ENCODE results near the gene RPS13.
"Not testable (repeated sequence)": the region's sequence is repeated elsewhere in the genome, so short reads cannot be mapped to it uniquely, and the experiment has no call there.

The RPS13 gene

DNA sequence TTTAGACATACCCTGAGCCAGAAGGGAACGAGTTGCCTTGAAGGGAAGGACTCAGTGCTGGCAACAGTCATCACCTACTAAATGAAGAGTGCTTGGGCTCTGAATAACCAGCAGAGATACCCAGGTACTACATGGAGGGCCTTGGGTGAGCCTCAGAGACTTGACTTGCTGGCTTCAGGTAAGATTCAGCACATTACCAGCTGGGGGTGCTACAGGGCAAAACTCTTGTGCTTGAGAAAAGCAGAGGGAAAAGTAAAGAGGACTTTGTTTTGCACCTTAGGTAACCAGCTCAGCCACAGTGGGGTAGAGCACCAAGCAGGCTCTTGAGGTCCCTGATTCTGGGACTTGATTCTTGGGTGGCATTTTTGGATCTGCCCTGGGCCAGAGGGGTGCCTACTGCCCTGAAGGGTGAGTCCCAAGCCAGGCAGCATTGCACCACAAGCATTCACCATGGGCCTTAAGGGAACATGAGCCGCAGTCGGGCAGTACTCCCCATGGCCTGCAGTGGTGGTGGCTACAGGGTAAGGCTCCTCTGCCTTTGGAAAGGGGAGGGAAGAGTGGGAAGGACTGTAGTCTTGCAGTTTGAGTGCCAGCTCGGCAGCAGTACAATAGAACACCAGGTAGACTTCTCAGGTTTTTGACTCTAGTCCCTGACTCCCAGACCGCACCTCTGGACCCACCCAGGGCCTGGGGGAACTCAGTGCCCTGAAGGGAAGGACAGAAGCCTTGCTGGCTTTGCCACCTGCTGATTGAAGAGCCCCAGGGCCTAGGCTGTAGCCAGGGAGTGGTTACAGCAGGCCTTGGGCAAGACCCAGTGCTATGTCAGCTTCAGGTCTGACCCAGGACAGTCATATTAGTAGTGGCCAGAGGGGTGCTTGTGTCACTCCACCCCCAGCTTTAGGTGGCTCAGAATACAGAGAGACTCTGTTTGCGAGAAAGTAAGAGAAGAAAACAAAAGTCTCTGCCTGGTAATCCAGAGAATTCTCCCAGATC, 40.5 kb downstream of the RPS13 start:
- in situ Hi-C loops (cut with MboI; ENCODE audit: low sequenced_read_pairs): no loop called here

DNA sequence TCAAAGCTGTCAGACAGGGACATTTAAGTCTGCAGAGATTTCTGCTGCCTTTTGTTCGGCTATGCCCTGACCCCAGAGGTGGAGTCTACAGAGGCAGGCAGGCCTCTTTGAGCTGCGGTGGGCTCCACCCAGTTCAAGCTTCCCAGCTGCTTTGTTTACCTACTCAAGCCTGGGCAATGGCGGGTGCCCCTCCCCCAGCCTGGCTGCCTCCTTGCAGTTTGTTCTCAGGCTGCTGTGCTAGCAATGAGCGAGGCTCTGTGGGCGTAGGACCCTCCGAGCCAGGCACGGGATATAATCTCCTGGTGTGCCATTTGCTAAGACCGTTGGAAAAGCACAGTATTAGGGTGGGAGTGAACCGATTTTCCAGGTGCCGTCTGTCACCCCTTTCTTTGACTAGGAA, 43.4 kb downstream of the RPS13 start:
- in situ Hi-C loops (cut with MboI; ENCODE audit: low sequenced_read_pairs): not testable (repeated sequence)

DNA sequence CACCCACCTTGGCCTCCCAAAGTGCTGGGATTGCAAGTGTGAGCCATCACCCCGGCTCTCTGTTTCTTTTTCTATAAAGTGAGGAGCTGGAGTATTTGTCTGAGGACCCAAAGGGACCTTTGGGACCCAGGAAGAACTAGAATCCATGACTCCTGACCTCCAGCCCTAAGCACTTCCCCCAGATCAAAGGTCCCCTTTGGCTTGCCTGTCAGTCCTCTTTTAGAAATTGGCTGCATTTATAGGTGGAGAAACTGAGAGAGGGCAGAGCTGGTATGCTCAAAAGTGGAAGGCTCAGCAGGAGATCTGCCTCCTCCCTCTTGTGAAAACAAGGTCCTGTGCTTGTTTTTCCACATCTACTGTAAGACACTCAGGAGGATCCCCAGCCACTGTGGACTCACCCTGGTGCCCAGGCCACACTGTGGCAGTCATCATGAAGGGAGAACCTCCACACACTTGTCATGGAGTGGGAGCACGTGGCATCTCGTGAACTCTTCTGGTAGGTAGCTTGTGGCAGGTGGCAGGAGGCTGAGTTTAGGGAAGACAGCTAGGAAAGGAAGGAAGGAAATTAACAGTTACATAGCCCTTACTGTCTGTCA, 50.9 kb downstream of the RPS13 start:
- in situ Hi-C loops (cut with MboI; ENCODE audit: low sequenced_read_pairs): no loop called here

DNA sequence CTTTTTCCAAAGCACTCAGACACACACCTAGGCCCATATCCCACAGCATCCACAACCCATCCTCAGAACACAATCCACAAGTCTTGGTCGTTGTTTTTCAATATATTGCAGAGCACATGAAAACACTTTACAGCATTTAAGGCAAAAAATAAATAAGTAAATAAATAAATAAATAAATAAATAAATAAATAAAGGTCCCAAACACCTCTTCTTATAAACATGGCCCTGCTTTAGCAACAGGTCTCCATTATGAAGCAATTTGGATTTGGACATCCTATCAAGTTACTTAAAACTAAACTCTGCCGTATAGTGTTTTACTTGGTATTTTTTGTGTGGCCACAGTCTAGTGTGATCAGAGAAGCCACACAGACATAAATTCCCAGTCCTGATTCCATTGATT, 52.5 kb downstream of the RPS13 start:
- in situ Hi-C loops (cut with MboI; ENCODE audit: low sequenced_read_pairs): no loop called here

All from hTERT RPE-1 (cell line).